ENCODE results near the gene HAUS3. TPM values are rescaled to one million over a fixed set of nuclear protein-coding genes. Genes with fewer than 3 reads are reported as not detected.

The HAUS3 gene
- total and polyA plus RNA-seq, 2 experiments from 2014 or later, result 7.1 to 9.8 TPM

GRCh38 chr4:2273657-2274319, 31.9 kb upstream of the HAUS3 start:
- no peaks in the 10 kb centered on the region for H3K79me2 ChIP-seq
- no peaks in the 10 kb centered on the region for H3K36me3 ChIP-seq (replicated peaks; ENCODE audit: insufficient read depth, low read depth)
- H3K27me3 ChIP-seq, result no peaks in the 10 kb centered on the region
- H3K9me3 ChIP-seq (ENCODE audit: low read depth), result no peaks in the 10 kb centered on the region
- H3K9me2 ChIP-seq (replicated peaks; ENCODE audit: insufficient read depth), result no peaks in the 10 kb centered on the region
- no peak for DNase-seq (ENCODE audit: low spot score)
- H3K27ac ChIP-seq, result no peak overlapping the region
- H3K4me2 ChIP-seq, result no peak overlapping the region
- no peaks in the 10 kb centered on the region for H3K4me1 ChIP-seq (ENCODE audit: insufficient read depth)
- no peak for TF ChIP-seq EZH2 (IDR thresholded peaks at IDR 0.05; ENCODE audit: borderline replicate concordance)
- no peak for TF ChIP-seq EZH2phosphoT487 (IDR thresholded peaks at IDR 0.05; ENCODE audit: low read depth, severe bottlenecking, unreplicated experiment)
- TF ChIP-seq, protein P1, sequence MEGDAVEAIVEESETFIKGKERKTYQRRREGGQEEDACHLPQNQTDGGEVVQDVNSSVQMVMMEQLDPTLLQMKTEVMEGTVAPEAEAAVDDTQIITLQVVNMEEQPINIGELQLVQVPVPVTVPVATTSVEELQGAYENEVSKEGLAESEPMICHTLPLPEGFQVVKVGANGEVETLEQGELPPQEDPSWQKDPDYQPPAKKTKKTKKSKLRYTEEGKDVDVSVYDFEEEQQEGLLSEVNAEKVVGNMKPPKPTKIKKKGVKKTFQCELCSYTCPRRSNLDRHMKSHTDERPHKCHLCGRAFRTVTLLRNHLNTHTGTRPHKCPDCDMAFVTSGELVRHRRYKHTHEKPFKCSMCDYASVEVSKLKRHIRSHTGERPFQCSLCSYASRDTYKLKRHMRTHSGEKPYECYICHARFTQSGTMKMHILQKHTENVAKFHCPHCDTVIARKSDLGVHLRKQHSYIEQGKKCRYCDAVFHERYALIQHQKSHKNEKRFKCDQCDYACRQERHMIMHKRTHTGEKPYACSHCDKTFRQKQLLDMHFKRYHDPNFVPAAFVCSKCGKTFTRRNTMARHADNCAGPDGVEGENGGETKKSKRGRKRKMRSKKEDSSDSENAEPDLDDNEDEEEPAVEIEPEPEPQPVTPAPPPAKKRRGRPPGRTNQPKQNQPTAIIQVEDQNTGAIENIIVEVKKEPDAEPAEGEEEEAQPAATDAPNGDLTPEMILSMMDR (IDR thresholded peaks at IDR 0.05; ENCODE audit: poor library complexity), result no peak
- 65% methylated on average over 18 of the region's 24 CpGs for WGBS (ENCODE audit: low lambda C conversion rate, missing lambda C conversion rate)
- no peak overlapping the region for H3K4me3 ChIP-seq
- no peaks in the 10 kb centered on the region for H4K20me1 ChIP-seq (ENCODE audit: insufficient read depth, poor library complexity, severe bottlenecking)
- H2AFZ ChIP-seq, result no peak overlapping the region

DNA sequence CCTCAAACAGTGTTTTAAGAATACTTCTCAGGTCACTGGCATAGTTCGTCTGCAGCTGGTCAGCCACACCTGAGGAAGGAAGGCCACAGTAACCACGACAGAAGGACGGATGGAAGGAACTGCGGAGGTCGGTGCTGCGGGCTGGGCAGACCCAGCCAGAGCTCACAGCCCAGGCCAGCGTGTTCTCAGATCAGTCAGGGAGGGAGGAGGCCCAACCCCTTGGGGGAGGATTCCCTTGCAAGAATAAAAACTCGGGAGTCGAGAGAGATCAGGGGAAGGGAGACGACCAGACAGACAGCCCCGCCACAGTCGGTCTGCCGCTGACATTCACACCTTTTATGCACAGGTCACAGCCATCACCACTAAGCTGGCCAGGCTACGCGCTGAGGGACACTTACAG, 31.3 kb upstream of the HAUS3 start:
- Histone ChIP-seq H3K79me2 (no peaks in the 10 kb centered on the region), H3K36me3 (replicated peaks; ENCODE audit: insufficient read depth, low read depth) (no peaks in the 10 kb centered on the region), H2AFZ (no peak overlapping the region), H4K20me1 (ENCODE audit: insufficient read depth, poor library complexity, severe bottlenecking) (no peaks in the 10 kb centered on the region), H3K27me3 (no peaks in the 10 kb centered on the region), H3K9me3 (ENCODE audit: low read depth) (no peaks in the 10 kb centered on the region), H3K9me2 (replicated peaks; ENCODE audit: insufficient read depth) (no peaks in the 10 kb centered on the region), H3K4me2 (no peak overlapping the region), H3K27ac (no peak overlapping the region), H3K4me3 (no peak overlapping the region), H3K4me1 (ENCODE audit: insufficient read depth) (no peaks in the 10 kb centered on the region)
- 85% methylated on average over 15 of the region's 15 CpGs for WGBS (ENCODE audit: low lambda C conversion rate, missing lambda C conversion rate)
- TF ChIP-seq EZH2 (IDR thresholded peaks at IDR 0.05; ENCODE audit: borderline replicate concordance) (no peak), EZH2phosphoT487 (IDR thresholded peaks at IDR 0.05; ENCODE audit: low read depth, severe bottlenecking, unreplicated experiment) (no peak)
- TF ChIP-seq, protein P1 (IDR thresholded peaks at IDR 0.05; ENCODE audit: poor library complexity), result no peak
- no peak for DNase-seq (ENCODE audit: low spot score)

- no peaks in the 10 kb centered on the region for H3K79me2 ChIP-seq
- no peak overlapping the region for H3K4me2 ChIP-seq
- WGBS (ENCODE audit: low lambda C conversion rate, missing lambda C conversion rate), result 93% methylated on average over 6 of the region's 6 CpGs
- H3K27ac ChIP-seq, result no peak overlapping the region
- TF ChIP-seq EZH2phosphoT487 (IDR thresholded peaks at IDR 0.05; ENCODE audit: low read depth, severe bottlenecking, unreplicated experiment), result no peak
- TF ChIP-seq, protein P1 (IDR thresholded peaks at IDR 0.05; ENCODE audit: poor library complexity), result no peak
- no peak for TF ChIP-seq EZH2 (IDR thresholded peaks at IDR 0.05; ENCODE audit: borderline replicate concordance)
- no peaks in the 10 kb centered on the region for H3K36me3 ChIP-seq (replicated peaks; ENCODE audit: insufficient read depth, low read depth)
- DNase-seq (ENCODE audit: low spot score), result no peak
- H3K4me1 ChIP-seq (ENCODE audit: insufficient read depth), result no peaks in the 10 kb centered on the region
- no peak overlapping the region for H3K4me3 ChIP-seq
- H3K9me3 ChIP-seq (ENCODE audit: low read depth), result no peaks in the 10 kb centered on the region
- H2AFZ ChIP-seq, result no peak overlapping the region
- H3K9me2 ChIP-seq (replicated peaks; ENCODE audit: insufficient read depth), result no peaks in the 10 kb centered on the region
- no peaks in the 10 kb centered on the region for H3K27me3 ChIP-seq
- no peaks in the 10 kb centered on the region for H4K20me1 ChIP-seq (ENCODE audit: insufficient read depth, poor library complexity, severe bottlenecking)
Measured at GRCh38 chr4:2272828-2273120, 30.9 kb upstream of the HAUS3 start.

Measured in hepatocyte (in vitro differentiated cells).